Measurements from ENCODE around the gene OR11H12.
"Not testable (repeated sequence)": the region's sequence is repeated elsewhere in the genome, so short reads cannot be mapped to it uniquely, and the experiment has no call there.

Gene OR11H12

GRCh38 chr14:18600817-18601216, at the start of gene OR11H12:
Gene OR11H12, plus strand, starts transcription at chr14:18601117. Its CDS starts 0 bp downstream, at chr14:18601117.
- DNase-seq: not testable (repeated sequence)

GRCh38 chr14:18582908-18583307, 18.0 kb upstream of the OR11H12 start:
- not testable (repeated sequence) for DNase-seq

GRCh38 chr14:18626610-18627213, 25.8 kb downstream of the OR11H12 start:
- not testable (repeated sequence) for DNase-seq

- DNase-seq: not testable (repeated sequence)
Measured at GRCh38 chr14:18636066-18636465, 35.1 kb downstream of the OR11H12 start.

GRCh38 chr14:18638032-18638431, 37.1 kb downstream of the OR11H12 start:
- DNase-seq: not testable (repeated sequence)

GRCh38 chr14:18638785-18639184, 37.9 kb downstream of the OR11H12 start:
- DNase-seq: not testable (repeated sequence)

- DNase-seq: not testable (repeated sequence)
Measured at GRCh38 chr14:18646075-18646730, 45.3 kb downstream of the OR11H12 start.

All from activated naive CD4-positive, alpha-beta T cell treated with anti-CD3 and anti-CD28 coated beads, Interleukin-2, amount 50 U/mL, for 16 hours (primary cell).